Measurements from ENCODE around the gene TRIM29. TPM values are rescaled to one million over a fixed set of nuclear protein-coding genes. Genes with fewer than 3 reads are reported as not detected.

TRIM29 gene
- total RNA-seq, 1 experiment from 2014 or later, result 4.3 TPM

DNA sequence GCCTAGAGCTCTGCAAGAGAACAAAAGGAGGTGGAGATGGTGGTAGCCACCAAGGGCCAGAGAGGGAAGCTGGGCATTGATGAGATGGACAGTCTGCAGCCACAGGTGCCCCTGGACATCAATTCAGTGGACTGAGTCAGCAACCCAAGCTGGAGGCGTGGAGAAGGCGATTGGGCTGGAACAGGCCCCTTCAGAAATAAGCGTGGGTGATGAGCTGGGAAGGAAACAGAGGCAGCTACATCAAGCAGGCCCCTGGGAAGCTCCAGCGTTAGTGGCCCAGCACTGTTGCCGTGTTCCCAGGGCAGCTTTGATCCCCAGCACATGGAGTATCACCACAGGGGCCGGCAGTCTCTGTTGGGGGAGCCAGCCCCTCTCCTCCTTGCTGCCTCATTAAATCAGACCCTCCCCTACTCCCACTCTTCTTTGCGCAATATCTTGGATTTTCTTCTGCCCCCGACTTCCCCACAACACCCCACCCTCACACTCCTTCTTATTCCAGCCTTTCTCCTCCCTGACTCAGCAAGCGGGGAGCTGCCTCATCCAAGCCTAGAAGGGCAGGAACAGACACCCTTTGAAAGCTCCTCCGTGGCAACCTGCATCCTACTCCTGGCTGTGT lies 41.3 kb upstream of the TRIM29 start:
- Mint-ChIP-seq H3K27ac (ENCODE audit: unreplicated experiment) (no peak overlapping the region), H3K9me3 (ENCODE audit: unreplicated experiment) (no peaks in the 10 kb centered on the region), H3K4me3 (ENCODE audit: unreplicated experiment) (no peak overlapping the region), H3K36me3 (ENCODE audit: insufficient read depth, unreplicated experiment) (no peaks in the 10 kb centered on the region), H3K4me1 (ENCODE audit: low read depth, unreplicated experiment) (peaks cover 17% of the 10 kb centered on the region), H3K27me3 (ENCODE audit: insufficient read depth, unreplicated experiment) (peaks cover 2% of the 10 kb centered on the region)
- intact Hi-C loops (cut with micrococcal nuclease; ENCODE audit: unreplicated experiment), result no loop called here
- ChIA-PET POLR2A (no interaction called here), CTCF (interaction anchor here (1.0 to 1.2 kb wide), 2 partner anchors 50 to 121 kb away, joined by 3 to 7 read pairs; no protein-coding TSS in a partner anchor)
- no peak for DNase-seq
- TF ChIP-seq, protein P1, sequence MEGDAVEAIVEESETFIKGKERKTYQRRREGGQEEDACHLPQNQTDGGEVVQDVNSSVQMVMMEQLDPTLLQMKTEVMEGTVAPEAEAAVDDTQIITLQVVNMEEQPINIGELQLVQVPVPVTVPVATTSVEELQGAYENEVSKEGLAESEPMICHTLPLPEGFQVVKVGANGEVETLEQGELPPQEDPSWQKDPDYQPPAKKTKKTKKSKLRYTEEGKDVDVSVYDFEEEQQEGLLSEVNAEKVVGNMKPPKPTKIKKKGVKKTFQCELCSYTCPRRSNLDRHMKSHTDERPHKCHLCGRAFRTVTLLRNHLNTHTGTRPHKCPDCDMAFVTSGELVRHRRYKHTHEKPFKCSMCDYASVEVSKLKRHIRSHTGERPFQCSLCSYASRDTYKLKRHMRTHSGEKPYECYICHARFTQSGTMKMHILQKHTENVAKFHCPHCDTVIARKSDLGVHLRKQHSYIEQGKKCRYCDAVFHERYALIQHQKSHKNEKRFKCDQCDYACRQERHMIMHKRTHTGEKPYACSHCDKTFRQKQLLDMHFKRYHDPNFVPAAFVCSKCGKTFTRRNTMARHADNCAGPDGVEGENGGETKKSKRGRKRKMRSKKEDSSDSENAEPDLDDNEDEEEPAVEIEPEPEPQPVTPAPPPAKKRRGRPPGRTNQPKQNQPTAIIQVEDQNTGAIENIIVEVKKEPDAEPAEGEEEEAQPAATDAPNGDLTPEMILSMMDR (IDR thresholded peaks at IDR 0.05; ENCODE audit: insufficient read depth in 1 of 2, low read depth in 1 of 2, low read length in 1 of 2, severe bottlenecking in 1 of 2, unreplicated experiment in 1 of 2), result no peak
- Histone ChIP-seq H3K4me3 (ENCODE audit: low read depth, low read length) (no peak overlapping the region), H3K27me3 (replicated peaks; ENCODE audit: control insufficient read depth, insufficient read depth, low read length) (no peaks in the 10 kb centered on the region), H3K9me3 (no peaks in the 10 kb centered on the region), H3K36me3 (ENCODE audit: control insufficient read depth, insufficient read depth, low read length) (no peaks in the 10 kb centered on the region), H3K4me1 (peaks cover 16% of the 10 kb centered on the region)
- BruUV-seq (replicated peaks), result no TSS peak

DNA sequence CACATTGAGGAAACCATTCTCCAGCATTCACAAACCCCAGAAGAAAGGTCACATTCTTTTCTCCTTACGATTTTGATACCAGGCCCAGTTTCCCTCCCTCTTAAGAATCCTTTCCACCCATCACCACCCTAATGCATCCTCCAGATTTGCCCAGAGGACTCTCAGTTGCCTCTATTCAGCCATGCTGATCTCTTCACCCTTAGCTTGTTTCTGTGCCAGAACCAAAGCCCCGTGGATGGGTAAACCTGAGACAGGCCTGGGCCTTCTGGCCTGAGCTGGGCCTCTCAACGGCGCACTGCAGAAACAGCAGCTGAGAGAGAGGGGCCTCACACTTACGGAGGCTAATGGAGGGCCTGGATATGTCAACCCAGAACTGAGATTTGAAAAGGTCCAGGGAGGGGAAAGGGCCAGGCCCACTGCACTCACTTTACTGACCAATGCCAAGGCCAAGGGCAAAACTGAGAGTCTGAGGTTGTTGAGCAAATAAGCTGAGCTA lies 40.7 kb upstream of the TRIM29 start:
- H3K4me1 ChIP-seq, result peaks cover 15% of the 10 kb centered on the region
- H3K4me1 Mint-ChIP-seq (ENCODE audit: low read depth, unreplicated experiment), result peaks cover 12% of the 10 kb centered on the region
- BruUV-seq (replicated peaks), result no TSS peak
- no peaks in the 10 kb centered on the region for H3K36me3 ChIP-seq (ENCODE audit: control insufficient read depth, insufficient read depth, low read length)
- no peaks in the 10 kb centered on the region for H3K36me3 Mint-ChIP-seq (ENCODE audit: insufficient read depth, unreplicated experiment)
- intact Hi-C loops (cut with micrococcal nuclease; ENCODE audit: unreplicated experiment), result no loop called here
- ChIA-PET CTCF (interaction anchor here (1.2 kb wide), 1 partner anchor 50 kb away, joined by 7 read pairs; no protein-coding TSS in a partner anchor), POLR2A (no interaction called here)
- no peak overlapping the region for H3K27ac Mint-ChIP-seq (ENCODE audit: unreplicated experiment)
- H3K9me3 ChIP-seq, result no peaks in the 10 kb centered on the region
- no peaks in the 10 kb centered on the region for H3K9me3 Mint-ChIP-seq (ENCODE audit: unreplicated experiment)
- H3K4me3 ChIP-seq (ENCODE audit: low read depth, low read length), result no peak overlapping the region
- TF ChIP-seq, protein P1 (IDR thresholded peaks at IDR 0.05; ENCODE audit: insufficient read depth in 1 of 2, low read depth in 1 of 2, low read length in 1 of 2, severe bottlenecking in 1 of 2, unreplicated experiment in 1 of 2), result no peak
- no peaks in the 10 kb centered on the region for H3K27me3 ChIP-seq (replicated peaks; ENCODE audit: control insufficient read depth, insufficient read depth, low read length)
- peaks cover 2% of the 10 kb centered on the region for H3K27me3 Mint-ChIP-seq (ENCODE audit: insufficient read depth, unreplicated experiment)
- no peak for DNase-seq
- H3K4me3 Mint-ChIP-seq (ENCODE audit: unreplicated experiment), result no peak overlapping the region

DNA sequence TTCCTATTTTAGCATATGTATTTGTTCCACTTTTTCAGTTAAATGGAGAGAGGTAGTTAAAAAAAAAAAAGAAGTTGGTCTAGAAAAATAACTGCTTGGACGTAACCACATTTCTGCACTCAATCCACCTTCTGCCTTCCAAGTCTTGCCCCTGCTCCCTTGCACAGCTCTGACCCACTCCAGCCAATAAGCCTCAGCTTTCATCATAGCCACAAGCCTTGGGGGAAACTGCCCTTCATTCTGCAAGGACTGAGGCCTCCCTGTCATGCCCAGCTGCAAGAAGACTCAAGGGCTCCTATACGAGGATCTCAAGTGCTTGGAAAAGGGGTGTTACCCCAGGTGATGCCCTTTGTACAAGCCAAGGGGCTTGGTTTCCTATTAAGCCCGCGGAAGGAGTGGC lies 37.0 kb upstream of the TRIM29 start:
- H3K4me1 Mint-ChIP-seq (ENCODE audit: low read depth, unreplicated experiment), result no peaks in the 10 kb centered on the region
- H3K9me3 Mint-ChIP-seq (ENCODE audit: unreplicated experiment), result no peaks in the 10 kb centered on the region
- CTCF ChIA-PET, result no interaction called here
- no peak overlapping the region for H3K4me3 Mint-ChIP-seq (ENCODE audit: unreplicated experiment)
- Histone ChIP-seq H3K4me3 (ENCODE audit: low read depth, low read length) (no peak overlapping the region), H3K36me3 (ENCODE audit: control insufficient read depth, insufficient read depth, low read length) (no peaks in the 10 kb centered on the region), H3K9me3 (no peaks in the 10 kb centered on the region), H3K27me3 (replicated peaks; ENCODE audit: control insufficient read depth, insufficient read depth, low read length) (no peaks in the 10 kb centered on the region), H3K4me1 (no peaks in the 10 kb centered on the region)
- no TSS peak for BruUV-seq (replicated peaks)
- H3K27ac Mint-ChIP-seq (ENCODE audit: unreplicated experiment), result no peak overlapping the region
- intact Hi-C loops (cut with micrococcal nuclease; ENCODE audit: unreplicated experiment), result no loop called here
- no peaks in the 10 kb centered on the region for H3K36me3 Mint-ChIP-seq (ENCODE audit: insufficient read depth, unreplicated experiment)
- POLR2A ChIA-PET, result no interaction called here
- peaks cover 5% of the 10 kb centered on the region for H3K27me3 Mint-ChIP-seq (ENCODE audit: insufficient read depth, unreplicated experiment)
- DNase-seq, result no peak
- TF ChIP-seq, protein P1 (IDR thresholded peaks at IDR 0.05; ENCODE audit: insufficient read depth in 1 of 2, low read depth in 1 of 2, low read length in 1 of 2, severe bottlenecking in 1 of 2, unreplicated experiment in 1 of 2), result no peak

Measured in Caco-2 (cell line).